Stimulated activated CD4-positive, alpha-beta T cell treated with anti-CD3 and anti-CD28 coated beads, TNF-alpha, amount 100 ng/mL, for 48 hours (primary cell): ENCODE data around the gene ATP6V1B1.
"Not testable (repeated sequence)": the region's sequence is repeated elsewhere in the genome, so short reads cannot be mapped to it uniquely, and the experiment has no call there.

Experiments used
- DNase-seq, 3 donors: peaks; one replicate each; pipeline ENCODE4 v3.0.0-alpha.2; 2020; ENCODE audit warnings: low read depth in 3 of 3

ATP6V1B1 gene

DNA sequence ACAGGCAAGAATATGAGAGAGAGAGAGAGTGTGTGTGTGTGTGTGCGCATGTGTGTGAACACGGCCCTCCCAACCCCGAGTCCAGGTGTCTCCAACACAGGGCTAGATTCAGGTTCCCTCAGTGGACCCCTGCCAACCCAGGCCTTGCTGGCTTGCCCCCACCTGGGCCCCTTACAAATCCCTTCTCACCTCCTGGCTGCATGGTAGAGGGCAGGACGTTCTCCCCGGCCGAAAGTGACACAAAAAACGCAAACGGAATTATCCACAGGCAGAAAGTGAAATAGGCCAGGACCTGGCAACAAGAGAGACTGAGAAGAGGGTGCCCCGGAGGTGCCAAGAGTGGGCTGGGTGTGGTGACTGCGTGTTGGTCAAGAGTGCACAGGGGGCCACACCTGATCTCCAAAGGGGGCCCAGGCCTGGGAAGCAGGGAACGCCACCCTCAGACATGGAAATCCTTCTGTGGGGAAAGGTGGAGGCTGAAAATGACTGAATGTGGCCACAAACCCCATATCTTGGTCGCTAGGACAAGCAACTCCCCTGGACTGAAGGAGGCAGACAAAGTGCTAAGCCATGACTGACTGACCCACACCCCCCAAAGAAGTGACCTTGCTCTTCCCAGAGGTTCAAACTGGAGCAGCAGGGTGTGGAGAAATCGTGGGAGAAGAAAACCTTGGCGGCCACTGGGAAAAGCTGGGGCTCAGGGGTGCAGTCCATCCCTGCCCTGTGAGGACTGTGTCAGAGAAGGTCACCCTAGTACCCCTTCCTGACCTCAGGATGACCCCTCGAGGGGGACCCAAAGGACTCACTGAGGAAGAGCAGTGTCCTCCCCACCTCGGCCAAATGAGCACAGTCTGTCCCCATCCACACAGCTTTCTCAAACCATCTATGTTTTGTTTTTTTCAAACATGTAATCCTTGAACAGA is 53.3 kb downstream of the ATP6V1B1 start:
- DNase-seq: no peak

DNA sequence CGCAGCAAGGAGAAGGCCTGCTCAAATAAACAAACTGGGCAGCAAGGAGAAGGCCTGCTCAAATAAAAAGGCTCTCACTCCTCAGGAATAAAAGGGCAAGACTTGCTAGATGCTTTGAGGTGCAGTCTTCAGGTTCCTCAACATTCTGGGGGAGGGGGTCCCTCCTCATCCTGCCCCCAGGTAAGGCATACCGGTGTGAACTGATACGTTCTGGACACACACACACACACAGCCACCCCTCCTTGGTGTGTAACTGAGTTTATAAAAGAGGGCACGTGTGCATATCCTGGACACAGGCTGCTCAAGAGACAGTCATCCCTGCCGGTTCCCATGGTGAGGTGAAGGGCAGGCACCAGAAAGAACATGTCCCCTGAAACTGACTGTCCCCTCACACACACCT is 54.5 kb downstream of the ATP6V1B1 start:
- DNase-seq: no peak

DNA sequence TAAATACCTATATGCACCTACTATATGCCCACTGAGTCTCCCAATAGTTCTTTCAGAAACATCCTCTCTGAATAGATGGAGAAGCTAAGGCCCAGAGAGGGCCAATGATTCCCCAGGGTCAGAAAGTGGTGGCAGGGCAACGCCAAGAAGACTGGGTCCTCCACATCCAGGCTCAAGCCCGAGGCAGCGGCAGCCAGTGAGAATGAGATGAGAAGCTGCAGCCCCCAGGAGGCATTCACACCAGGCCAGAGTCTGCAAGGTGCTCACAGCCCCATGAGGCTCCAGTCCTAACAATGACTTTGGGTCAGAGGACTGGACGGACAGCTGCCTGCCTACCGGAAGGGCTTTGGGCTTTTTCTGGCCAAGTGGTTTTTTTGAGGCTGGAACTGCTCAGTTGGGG is 55.4 kb downstream of the ATP6V1B1 start:
- DNase-seq: no peak

DNA sequence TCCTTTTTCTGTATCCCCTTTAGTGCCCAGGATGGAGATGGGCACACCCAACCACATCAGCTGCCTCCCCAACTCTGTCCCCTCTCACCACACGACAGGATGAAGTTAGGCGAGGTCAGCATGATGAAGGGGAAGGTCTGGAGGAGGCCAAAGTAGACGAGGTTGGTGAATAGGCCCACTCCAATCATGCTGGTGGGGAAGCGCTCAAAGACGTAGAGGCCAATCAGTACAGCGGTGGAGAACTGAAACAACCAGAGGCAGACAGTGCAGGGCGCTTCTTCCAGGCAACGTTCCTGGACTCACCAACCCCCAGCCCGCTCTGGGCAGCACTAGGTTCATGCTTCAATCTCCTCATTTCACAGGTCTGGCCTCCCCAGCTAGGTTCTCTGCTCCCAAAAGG is 56.0 kb downstream of the ATP6V1B1 start:
- DNase-seq: no peak

DNA sequence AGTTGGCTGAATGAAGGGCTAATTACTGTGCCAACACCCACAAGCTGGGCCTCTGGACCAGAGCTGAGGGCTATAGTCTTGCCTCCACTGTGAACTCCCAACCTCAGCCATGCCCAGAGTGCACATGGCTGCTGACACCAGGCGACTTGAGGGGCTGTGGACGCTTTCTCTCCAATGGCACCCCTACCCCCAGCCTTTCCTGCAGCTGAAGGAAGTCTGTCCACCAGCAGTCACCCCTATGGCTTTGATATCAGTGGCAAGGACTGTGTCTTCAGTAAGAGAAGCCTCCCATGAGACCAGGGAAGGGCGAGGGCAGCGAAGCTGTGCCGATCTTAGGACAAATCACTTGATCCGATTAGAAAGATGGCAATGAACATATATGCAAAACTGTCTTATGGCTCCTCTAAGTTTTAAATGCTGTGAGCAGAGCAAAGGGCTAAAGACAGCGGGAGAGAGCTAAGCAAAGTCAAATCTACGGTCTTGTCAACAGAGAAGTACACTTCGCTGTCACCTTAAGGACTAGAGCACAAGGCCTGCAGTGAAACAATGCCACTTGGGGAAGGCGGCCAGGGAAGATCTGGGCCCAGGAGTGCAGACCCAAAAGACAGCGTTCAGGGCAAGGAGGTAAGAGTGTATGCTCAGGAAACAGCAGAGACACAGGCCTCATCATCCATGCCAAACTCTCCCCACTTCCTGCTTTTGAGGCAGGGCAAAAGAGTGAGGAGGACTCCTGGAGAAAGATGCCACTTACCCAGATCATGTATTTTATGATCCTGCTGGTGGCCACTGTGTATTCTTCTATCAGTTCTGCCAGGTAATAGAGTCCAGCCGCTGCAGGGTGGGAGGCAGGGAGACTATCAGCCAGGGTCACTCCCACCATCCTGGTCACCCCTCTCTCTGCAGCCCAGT is 57.5 kb downstream of the ATP6V1B1 start:
- no peak for DNase-seq

DNA sequence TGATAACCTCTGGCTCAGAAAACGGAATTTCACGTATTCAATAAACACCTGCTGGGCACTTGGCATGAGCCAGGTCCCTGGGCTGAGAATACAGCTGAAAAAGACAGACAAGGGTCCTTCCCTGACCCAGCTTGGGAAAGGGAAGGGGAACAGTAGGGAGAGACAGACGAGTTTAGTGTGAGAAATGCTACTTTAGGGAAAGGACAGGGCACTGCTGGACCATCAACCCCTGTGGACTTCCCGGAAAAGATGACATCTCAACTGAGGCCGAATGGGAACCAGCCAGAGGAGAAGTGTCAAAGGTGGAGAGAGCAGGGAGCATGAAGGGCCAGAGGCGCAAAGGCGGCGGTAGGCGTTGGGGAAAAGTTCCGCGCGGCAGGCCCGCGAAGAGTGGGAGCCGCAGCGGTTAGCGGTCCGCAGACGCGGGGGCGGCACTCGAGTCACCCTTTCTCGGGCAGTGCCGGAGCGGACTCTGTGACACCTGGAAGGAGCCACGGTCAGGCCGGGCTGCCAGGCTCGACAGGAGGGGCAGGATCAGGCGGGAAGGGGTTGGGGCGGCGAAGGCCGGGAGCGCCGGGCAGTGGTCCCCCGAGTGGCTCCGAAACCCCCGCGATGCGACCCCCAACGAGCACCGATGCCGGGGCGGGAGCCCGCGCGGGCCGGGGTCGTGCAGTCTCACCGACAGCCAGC is 58.5 kb downstream of the ATP6V1B1 start:
- DNase-seq: peak in 2 of 3 donors; percentile 42 to 57

DNA sequence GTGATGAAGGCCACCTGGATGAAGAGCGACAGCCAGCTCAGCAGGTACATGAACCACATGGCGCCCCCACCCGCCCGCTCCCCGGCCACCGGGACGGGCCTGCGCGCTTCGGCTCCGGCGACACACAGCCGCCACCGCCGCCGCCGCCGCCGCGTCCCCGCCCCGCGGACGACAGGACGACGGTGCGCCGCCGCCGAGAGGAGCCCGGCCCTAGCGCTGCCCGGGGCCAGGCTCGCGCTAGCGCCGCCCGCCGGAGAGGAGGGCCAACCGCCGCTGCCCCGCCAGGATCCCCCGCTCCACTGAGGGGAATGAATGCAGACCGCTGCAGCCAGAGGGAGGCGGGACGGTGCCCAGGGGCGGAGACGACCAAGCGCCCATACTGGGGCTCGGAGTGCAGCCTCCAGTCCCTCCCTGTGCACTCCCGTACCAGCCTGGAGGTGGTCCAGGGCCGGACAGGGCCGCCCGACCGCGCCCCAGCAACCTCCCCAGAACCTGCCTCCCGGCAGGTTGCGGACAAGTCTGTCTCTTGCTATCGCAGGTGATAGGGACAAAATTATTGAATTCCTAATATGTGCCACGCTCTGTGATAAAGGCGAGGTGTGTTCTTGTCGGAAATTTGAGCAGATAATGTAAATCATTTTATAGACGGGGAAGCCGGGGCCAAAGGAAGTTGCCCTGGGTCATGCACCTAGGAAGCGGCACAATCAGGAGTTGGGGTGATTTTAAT is 59.2 kb downstream of the ATP6V1B1 start, which contains the start of gene TEX261:
TEX261 (minus strand) TSS at position 175 of the 727 bp plus-strand sequence; CDS start at position 59, 116 bp downstream.
- DNase-seq: peak; percentile 85 to 91 (median 90)

DNA sequence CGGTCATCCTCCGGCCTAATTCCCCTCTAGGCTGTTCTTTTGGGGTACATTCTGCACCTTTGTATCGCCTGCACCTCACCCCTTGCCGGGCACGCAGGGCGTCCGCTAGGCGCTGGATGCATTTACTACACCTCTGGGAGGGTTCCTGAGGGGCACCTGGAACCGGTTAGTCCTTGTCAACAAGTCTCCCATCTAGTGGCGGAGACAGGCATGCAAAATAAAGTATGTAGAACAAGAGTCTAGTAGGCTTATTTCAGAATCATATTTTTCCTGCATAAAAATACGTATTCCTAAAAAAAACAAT is 59.7 kb downstream of the ATP6V1B1 start:
- peak in 1 of 3 donors; percentile 40 for DNase-seq

DNA sequence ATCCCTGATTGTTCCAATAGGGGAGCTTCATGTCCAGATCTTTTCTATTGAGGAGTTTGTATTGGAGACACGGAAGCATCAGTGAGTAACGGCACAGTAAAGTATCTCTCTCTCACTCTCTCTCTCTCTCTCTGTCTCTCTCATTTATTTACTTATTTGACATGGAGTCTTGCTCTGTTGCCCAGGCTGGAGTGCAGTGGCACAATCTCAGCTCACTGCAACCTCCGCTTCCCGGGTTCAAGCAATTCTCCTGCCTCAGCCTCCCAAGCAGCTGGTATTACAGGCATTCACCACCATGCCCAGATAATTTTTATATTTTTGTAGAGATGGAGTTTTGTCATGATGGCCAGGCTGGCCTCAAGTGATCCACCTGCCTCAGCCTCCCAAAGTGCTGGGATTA is 63.2 kb downstream of the ATP6V1B1 start:
- not testable (repeated sequence) for DNase-seq

DNA sequence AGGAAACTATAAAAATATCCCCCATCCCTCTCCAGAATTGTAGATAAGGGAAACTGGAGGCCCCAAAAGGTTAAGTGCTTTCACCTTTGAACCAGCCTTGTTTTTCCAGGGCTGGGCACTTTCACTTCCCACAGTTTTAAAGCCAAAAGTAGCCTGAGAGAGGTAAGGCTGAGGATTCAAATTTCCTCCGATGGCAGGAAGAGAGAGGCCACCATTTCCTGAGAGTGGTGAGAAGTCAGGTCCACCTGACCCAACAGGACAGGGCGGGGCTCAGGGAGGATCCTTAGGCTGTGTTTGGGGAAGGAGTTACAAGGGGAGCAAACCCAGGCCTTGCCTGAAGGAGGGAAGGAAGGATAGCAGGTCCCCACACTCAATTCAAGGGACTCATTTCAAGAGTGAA is 63.7 kb downstream of the ATP6V1B1 start:
- DNase-seq: no peak

DNA sequence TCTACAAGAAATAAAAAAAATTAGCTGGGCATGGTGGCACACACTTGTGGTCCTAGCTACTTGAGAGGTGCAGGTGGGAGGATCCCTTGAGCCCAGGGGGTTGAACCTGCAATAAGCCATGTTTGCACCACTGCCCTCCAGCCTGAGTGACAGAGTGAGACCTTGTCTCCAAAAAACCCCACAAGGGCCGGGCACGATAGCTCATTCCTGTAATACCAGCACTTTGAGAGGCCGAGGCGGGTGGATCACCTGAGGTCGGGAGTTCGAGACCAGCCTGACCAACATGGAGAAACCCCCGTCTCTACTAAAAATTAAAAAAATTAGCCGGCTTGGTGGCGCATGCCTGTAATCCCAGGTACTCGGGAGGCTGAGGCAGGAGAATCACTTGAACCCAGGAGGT is 64.2 kb downstream of the ATP6V1B1 start:
- not testable (repeated sequence) for DNase-seq

DNA sequence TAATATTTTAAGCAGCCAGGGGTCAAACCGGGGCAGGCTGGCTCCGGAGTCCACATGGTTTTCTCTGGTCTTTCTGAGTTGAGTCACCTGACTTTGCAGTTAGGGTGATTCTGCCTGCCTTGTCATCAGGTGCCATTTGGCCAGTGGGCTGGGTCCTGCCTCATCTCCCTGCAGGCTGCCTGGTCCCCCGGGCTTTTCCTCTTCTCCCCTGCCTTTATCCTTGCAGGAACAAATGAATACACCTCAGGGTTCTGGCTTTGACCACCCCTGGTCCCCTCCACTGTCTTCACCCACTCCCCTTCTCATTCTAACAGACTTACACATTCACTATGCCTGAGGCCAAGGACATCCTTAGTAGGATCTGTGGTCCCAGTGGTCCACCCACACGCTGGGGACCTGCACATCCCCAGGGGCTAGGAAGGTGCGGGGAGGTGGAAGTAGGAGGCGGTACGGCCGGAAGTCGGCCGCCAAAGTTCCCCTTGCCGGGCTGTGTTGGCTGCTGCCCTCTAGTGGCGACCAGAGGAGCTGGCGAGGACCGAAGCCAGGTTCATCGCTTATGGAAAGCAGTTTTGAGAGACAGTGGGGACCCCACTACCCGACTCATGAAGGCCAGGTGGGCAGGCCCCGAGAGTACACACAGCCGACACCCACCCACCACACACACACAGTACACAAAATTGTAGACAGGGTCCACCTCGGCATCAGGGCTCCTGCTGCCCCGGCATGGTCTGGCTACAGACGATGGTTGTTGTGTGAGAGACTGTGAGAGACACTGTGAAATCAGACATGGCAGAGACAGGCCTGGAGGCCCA is 65.3 kb downstream of the ATP6V1B1 start:
- DNase-seq: peak; percentile 65 to 81 (median 73)

DNA sequence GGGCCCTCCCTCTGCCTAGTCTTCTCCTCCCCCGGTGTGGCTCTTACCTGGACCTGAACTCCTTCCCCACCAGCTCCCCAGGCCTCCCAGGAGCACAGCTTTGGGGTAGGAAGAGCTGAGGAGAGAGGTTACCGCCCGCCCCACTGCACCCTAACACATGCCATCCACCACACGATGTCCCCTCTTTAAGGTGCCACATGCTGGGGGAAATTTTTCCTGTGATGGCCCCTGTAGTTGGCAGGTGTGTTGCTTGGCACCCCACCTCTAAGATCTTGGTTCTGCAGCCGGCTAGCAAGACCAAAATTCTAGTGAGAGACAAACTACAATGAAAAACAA is 65.9 kb downstream of the ATP6V1B1 start:
- no peak for DNase-seq

DNA sequence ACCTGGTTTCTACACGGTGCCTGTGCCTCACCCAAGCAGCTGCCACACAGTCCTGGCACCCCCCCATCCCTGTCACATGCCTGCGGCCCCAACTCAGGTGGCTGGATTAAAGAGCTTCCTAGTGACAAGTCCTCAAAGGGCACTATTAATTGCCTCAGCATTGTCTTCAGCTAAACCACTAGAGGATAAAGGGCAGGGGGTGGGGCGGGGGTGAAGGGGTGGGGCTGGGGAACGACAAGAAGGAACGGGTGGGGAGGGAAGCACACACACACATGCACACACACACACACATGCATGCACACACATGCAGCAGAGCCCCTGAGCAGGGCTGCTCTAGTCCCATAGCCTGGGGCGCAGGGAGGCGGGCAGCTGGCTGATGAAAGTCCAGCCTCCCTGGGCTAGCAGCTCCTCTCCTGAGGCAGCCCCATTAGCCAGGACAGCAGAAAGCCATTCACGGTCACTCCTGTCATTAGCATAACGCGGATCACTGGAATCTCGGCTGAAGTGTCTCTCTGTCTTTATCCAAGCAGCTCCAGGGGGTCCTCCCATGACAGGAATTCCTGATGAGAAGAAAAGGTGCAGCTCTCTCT is 66.4 kb downstream of the ATP6V1B1 start:
- no peak for DNase-seq

DNA sequence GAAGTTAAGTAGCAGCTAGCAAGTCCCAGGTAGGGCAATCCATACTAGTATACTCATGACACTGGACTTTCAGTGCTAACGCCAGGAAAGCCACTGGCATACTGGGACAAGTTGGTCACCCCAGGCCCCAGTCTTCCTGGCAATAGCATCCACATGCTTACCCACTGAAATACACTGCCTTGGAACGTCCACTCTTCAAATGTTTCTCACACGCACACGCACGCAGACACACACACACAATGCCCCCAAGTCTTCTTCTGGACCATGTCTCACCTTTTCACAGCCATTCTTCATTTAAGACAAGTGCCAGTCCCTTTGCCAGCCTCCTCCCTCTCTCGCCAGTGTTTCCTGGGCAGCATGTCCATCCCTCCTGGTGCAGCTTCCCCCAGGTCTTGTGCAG is 67.7 kb downstream of the ATP6V1B1 start:
- no peak for DNase-seq

DNA sequence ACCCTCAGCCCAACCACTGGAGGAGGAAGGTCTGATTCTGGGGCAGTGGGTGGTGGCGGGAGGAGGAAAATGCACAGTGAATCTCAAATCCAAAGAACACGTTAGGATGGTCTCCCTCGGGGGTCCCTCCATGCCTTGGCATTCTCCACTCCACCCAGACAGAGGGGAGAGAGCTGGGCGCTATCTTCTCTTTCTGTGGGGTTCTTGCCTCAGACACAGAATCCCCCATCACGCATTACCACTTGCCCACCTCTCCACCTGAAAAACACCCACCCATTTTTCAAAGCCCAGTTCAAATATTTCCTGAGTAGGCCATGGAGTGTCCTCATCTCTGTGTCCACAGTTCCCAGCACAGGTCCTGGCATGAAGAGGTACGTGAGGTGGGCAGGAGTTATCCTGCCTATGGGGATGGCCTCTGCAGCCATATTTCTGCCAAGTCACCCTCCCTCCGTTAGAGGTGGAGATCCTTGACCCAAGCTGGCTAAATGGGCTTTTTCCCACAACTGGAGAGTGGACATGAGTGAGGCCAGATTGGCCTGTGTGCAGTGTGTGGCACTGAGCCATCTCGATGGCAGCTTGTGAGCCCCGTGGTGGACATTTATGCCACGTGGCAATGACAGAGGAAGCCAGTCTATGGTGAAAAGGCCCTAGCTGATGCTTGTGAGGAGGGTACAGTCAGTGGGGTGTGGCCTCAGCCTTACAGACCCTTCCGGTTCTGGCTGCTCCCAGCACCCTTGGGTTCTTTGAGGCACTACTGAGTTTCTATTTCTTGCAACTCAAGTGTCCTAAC is 68.5 kb downstream of the ATP6V1B1 start:
- no peak for DNase-seq

DNA sequence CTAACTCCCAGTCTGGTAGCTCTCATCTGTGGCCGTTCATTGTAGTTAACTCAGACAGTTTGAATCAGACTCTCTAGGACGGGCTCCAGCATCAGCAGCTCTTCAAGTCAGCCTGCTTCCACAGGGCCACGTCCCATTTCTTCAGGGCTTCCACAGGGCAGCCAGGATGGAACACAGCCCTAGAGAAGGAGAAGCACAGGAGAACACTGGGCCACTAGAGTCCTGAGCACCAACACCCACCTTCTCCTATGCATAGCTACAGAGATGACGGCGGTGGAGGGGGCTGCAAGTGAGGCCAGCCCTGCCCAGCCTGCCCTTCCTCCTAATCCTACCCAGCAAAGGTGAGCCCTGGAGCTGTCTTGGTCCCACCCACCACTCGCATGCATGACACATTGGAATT is 69.2 kb downstream of the ATP6V1B1 start:
- no peak for DNase-seq

DNA sequence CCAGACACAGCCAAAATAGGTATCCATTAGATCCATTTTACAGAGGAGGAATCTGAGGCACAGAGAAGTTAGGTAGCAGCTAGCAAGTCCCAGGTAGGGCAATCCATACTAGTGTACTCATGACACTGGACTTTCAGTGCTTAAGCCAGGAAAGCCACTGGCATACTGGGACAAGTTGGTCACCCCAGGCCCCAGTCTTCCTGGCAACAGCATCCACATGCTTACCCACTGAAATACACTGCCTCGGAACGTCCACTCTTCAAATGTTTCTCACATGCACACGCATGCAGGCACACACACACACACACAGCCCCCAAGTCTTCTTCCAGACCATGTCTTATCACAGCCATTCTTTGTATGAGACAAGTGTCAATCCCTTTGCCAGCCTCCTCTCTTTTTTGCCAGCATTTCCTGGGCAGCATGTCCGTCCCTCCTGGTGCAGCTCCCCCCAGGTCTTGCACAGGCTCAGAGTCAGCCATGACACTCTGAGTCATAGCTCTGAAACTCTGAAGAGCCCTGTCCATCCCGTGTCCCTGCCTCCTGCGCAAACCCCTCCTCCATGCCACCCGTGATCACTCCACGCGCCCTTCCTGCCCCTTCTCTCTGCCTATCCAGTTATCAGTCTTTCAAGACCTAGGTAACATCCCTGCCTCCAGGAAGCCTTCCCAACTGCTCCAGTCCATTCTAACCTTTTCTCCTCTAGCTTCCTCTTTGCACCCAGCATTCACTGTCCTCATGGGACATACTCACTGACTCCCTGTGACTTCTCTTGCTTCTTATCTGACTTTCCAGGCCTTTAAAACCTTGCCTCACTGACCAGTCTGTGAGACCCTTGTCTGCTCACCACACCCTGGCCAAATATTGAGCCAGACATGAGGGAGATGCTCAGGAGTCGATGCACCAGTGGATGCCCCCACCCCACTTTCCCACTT is 69.8 kb downstream of the ATP6V1B1 start:
- DNase-seq: no peak
